Activated gamma-delta T cell (primary cell): ENCODE results near the gene MRI1.
A peak's percentile ranks its signal among the peaks of the same experiment; 100 is the strongest.
"Not testable (repeated sequence)": the region's sequence is repeated elsewhere in the genome, so short reads cannot be mapped to it uniquely, and the experiment has no call there.

Source experiments
- DNase-seq: peaks from one replicate; lab custom pipeline; 2025; lab: John Stamatoyannopoulos, UW

MRI1 gene

DNA sequence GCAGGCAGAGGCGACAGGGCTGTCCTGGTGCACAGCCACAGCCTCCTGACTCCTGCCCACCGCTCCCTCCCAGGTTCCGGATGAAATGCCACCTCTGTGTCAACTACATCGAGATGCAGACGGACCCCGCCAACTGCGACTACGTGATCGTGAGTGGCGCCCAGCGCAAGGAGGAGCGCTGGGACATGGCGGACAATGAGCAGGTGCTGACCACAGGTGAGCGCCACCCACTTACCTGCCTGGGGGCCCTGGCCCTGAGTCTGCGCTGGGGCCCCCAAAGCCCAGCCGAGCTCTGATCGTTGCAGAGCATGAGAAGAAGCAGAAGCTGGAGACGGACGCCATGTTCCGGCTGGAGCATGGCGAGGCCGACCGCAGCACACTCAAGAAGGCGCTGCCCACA, 5.5 kb upstream of the MRI1 start:
- DNase-seq = no peak

DNA sequence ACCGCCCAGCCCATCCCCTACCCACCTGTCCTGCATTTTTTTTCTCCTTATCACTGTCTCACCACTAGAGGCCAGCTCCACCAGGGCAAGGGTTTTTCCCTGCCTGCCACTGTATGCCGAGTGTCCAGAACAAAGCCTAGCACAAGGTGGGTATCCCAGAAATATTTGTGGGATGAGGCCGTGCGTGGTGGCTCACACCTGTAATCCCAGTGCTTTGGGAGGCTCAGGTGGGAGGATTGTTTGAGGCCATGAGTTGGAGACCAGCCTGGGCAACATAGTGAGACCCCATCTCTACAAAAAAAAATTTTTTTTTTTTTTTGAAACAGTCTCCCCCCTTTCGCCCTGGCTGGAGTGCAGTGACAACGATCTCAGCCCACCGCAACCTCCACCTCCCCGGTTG, 2.9 kb upstream of the MRI1 start:
- no peak for DNase-seq

DNA sequence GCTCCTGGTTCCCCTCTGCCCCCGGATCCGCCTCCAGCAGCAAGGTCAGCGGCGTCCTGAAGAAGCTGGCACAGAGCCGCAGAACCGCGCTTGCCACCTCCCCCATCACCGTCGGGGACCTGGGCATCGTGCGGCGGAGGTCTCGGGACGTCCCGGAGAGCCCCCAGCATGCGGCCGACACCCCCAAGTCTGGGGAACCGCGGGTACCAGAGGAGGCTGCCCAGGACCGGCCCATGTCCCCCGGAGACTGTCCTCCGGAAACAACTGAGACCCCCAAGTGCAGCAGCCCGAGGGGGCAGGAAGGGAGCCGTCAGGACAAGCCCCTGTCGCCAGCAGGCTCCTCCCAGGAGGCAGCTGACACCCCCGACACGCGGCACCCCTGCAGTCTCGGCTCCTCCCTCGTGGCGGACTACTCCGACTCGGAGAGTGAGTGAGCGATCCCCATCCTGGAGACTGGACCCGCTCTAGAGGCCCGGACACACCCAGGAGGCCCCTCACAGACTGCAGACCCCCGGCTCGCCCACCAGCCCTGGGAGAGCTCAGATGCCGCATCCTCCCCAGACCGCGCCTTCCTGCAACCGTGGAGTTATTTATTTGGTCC, 1.6 kb upstream of the MRI1 start:
- no peak for DNase-seq

DNA sequence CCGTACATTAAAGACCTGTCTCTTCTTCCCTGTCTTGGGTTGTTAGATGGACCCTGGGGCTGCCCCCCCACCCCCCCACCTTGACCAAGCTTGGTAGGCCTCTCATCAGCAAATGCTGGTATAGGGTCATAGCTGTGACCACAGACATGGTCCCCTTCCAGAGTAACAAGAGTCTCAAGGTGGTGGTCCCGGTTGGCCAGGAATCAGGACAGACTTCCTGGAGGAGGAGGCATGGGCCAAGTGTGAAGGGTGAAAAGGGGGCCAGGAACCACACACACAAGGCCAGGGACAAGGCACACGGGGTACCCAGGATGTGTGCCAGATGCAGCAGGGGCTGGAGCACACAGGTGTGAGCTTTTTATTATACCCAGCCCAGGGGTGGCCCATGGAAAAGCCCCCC, 1.1 kb upstream of the MRI1 start:
- DNase-seq = no peak

DNA sequence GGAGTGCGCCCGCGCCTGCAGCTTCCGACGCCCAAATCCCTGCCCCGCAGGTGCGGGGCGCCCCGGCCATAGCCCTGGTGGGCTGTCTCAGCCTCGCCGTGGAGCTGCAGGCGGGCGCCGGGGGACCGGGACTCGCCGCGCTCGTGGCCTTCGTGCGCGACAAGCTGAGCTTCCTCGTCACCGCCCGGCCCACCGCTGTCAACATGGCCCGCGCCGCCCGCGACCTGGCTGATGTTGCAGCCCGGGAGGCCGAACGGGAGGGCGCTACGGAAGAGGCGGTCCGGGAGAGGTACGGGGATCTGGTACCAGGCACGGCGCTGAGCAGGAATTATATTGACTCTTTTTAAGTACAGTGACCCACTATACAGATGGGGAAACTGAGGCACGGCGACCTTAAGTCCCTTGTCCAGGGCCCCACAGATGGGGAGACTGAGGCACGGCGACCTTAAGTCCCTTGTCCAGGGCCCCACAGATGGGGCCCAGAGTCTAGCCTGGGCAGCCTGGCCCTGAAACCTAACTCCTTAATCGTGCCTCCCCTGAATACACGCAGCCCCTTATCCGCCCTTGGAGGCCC, 586 bp downstream of the MRI1 start:
- peak; percentile 22 for DNase-seq

DNA sequence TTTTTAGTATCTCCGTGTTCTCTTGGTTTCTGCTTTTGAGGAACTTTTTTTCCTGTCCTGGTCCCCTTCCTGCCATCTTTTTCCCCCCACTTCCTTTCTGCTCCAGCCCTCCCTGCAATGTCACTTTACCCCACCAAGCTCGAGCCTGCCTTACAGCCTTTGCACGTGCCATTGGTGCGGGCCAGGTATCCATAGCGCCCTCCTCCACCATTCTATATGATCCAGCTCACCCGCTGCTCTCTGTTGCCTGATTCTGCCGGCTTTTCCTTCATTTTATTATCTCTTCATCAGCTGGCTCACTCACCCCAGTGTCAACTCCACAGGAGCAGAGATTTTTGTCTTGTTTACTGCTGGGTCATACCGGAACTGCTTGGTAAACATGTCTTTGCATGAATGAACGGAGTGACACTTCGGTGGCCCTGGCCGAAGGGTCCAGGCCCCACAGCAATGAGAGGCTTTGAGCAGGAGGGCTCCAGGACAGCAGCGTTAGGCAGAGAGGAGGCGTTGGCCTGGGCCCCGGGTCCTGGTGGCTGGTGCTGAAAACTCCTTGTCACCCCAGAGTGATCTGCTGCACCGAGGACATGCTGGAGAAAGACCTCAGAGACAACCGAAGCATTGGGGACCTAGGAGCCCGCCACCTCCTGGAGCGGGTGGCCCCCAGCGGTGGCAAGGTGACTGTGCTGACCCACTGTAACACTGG, 1.2 kb downstream of the MRI1 start:
- DNase-seq = no peak

DNA sequence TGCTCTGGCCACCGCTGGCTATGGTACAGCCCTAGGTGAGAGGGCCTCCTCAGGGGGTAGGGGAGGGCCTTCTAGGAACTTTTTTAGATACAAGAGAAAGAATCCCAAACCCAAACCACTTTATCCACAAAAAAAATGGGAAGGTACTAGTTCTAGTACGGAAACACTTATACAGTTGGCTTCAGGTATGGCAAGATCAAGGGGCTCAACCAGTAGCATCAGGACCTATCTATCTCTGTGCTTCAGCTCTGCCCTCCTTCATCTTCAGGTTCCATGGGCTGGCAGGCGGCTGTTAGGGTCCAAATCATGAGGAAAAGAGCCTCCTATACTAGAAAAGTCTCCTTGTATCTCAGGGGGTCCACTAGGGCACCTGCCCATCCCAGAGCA, 1.8 kb downstream of the MRI1 start:
- DNase-seq = no peak

DNA sequence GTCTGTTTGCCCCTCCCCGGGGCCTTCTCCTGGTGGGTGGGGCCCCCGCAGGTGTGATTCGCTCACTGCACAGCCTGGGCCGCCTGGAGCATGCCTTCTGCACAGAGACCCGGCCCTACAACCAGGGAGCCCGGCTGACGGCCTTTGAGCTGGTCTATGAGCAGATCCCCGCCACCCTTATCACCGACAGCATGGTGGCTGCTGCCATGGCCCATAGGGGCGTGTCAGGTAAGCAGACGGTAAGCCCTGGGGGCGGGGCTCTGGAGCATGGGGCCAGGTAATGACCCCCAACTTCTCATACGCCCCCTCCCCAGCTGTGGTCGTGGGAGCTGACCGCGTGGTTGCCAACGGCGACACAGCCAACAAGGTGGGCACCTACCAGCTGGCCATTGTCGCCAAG, 4.2 kb downstream of the MRI1 start:
- DNase-seq = no peak

DNA sequence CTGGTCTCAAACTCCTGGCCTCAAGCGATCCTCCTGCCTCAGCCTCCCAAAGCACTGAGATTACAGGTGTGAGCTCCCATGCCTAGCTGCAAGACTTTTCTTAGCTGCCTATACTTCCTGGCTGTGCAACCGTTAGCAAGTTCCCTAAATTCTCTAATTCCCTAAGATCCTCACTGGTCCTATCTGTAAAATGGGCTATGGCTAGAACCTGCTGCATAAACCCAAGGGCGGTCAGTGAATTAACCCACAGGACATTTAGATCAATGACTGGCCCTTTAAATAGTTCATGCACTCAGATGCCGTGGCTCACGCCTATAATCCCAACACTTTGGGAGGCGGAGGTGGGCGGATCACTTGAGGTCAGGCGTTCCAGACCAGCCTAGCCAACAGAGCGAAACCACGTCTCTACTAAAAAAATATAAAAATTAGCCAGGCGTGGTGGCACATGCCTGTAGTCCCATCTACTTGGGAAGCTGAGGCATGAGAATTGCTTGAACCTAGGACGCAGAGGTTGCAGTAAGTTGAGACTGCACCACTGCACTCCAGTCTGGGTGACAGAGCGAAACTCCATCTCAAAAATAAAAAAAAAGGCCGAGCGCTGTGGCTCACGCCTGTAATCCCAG, 5.8 kb downstream of the MRI1 start:
- DNase-seq = no peak

DNA sequence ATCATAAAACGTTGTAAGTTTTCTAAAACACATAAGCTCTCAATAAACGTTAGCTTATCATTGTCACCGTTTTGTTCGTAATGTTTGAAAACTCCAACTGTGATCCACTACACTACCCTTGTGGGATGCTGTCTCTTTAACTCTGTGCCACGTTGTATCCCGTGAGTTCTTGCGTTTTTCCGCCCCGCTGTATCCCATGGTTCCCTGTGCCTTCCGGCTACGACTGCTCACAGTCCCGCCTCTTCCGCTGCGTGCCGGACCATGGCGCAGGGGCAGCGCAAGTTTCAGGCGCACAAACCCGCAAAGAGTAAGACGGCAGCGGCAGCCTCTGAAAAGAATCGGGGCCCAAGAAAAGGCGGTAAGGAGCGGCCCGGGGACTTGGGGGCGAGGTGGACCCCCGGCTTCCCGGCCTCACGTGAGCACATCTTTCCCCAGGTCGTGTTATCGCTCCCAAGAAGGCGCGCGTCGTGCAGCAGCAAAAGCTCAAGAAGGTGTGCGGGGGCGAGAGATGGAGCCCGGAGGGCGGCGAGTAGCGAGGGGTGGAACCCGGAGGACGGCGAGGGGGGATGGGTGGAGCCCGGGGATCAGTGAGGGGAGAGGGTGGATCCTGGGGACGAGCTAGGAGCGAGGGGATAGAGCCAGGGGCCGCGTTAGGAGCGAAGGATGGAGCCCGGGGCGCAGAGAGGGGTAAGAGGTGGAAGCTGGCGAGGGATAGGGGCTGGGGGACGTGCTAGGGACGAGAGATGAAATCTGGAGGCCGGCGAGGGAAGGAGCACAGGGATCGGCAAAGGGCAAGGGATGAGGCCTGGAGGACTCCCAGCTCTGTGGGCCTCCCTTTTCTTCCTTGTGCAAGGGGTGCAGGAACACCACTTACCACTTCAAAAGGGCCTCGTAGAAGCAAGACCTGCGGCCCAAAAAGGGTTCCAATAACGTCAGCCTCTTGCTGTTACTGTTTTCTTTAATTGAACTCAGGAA, 10.2 kb downstream of the MRI1 start, which contains the start of gene C19orf53:
TSS of gene C19orf53 (plus strand) at position 240 of the 975 bp plus-strand sequence. CDS start at position 262, 22 bp downstream.
- peak; percentile 49 for DNase-seq

DNA sequence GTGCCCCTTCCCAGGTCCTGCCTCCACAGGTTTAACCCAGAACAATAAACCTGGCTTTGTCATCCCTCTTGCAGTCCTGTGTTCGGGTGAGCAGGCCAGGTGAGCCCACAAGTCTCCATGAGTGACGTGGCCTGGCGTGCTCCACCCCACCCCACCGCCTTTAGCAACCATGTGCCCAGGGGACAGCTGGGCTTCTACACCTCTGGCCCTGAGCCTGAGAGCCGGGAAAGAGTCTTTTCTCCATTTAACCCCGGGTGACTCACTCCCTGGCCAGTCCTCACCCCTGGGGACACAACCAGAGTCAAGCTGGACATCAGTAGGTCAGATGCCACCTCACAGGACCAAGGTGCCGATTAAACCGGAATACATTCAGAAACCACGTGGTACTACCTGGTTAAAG, 14.1 kb downstream of the MRI1 start:
- DNase-seq = no peak

DNA sequence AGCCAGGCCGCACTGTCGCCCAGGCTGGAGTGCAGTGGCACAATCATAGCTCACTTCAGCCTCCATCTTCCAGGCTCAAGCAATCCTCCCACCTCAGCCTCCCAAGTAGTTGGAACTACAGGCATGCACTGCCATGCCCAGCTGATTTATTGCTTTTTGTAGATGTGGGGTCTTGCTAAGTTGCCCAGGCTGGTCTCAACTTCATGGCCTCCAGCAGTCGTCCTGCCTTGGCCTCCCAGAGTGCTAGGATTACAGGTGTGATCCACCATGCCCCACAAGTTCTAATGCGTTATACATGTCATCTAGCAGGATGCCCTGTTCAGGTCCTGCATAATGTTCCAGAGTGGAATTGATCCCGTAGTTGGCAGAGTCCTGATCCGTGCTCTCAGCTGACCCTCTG, 14.5 kb downstream of the MRI1 start:
- DNase-seq = no peak

DNA sequence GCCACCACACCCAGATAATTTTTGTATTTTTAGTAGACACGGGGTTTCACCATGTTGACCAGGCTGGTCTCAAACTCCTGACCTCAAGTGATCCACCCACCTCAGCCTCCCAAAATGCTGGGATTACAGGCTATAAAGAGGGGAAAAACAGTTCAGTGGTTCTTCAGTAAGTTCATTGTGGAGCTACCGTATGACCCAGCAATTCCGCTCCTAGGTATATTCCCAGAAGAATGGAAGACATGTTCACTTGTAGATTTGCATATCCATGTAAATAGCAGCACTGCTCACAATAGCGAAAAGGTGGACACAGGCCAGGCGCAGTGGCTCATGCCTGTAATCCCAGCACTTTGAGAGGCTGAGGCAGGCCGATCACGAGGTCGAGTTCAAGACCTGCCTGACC, 15.5 kb downstream of the MRI1 start:
- DNase-seq = not testable (repeated sequence)

DNA sequence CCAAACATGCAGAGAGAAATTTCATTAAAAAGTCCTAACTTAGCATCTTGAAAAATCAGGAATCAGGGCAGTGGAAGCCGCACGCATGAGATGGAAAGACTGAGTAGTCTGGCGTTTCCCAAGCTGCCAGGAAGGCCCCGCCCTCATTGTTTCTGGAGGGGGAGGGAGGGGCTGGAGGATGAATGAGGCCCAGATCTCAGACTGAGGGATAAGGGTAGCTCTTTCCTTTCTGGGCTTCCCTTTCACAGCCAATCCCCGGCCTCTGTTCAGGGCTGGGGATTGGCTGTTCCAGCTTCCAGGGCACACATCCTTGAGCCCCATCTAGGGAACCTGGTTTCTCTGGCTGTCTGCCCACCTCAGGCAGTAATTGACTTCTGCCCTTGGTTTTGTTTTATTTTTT, 17.2 kb downstream of the MRI1 start:
- DNase-seq = no peak

DNA sequence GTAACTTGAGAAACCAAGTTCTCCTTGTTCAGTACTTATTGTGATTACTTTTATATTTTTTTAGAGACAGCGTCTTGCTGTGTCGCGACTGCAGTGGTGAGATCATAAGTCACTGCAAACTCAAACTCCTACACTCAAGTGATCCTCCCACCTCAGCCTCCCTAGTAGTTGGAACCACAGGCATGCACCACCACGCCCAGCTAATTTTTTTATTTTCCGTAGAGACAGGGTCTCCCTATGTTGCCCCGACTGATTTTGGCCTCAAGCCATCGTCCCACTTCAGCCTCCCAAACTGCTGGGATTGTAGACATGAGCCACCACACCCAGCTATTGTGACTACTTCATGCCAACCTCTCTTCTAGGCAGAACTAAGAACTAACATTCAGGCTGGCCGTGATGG, 18.2 kb downstream of the MRI1 start:
- DNase-seq = no peak

DNA sequence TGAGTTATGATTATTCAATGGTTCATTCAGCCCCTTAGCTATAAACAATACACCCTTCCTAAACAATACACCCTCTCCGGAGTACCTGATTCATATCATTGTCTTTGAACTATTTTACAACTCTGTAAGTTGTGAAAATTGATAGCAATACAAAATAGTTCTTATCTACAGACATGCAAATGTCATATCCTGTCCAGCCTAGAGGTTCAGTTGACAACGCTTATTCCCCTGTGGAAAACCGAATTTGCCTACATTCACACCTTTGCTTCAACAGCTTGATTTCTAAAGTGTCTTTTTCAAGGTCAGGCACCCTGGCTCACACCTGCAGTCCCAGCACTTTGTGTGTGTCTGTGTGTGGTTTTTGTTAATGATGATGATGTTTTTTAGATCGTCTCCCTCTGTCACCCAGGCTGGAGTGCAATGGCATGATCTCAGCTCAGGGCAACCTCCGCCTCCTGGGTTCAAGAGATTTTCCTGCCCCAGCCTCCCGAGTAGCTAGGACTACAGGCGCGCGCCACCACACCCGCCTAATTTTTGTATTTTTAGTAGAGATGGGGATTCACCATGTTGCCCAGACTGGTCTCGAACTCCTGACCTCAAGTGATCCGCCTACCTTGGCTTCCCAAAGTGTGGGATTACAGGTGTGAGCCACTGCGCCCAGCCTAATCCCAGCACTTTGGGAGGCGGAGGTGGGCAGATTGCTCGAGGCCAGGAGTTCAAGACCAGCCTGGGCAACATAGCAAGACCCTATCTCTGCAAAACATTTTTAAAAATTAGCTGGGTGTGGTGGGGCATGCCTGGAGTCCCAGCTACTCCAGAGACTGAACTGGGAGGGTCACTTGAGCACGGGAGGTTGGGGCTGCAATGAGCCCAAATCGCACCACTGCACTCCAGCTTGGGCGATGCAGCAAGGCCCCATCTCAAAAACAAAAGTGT, 19.5 kb downstream of the MRI1 start:
- DNase-seq = no peak

DNA sequence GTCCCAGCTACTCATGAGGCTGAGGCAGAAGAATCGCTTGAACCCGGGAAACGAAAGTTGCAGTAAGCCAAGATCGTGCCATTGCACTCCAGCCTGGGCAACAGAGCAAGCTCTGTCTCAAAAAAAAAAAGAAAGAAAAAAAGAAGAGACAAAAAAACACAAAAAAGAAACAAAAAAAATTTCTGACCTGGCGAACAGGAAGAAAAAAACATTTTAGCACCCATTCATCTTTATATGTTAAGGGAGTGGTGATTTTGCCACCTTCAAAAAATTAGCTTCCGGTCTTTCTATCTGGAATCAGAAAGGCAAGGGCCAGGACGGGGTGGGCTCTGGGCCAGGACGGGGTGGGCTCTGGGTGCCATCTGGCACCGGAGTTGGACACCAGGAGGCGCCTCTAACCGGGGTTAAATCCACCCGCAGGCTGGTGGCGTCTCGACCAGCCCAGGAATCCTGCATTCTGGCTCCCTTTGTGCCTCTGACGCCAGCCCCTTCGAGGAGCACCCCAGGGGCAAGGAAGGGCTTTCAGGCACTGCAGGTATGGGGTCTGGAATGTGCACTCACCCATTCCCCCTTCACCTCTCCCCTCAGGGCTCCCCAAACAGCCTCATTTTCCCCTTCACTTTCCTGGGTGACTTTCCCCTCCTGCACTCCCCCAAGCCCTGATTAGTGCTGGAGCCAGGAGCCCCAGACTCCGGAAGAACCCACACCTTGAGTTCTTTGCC, 20.6 kb downstream of the MRI1 start:
- peak; percentile 27 for DNase-seq

DNA sequence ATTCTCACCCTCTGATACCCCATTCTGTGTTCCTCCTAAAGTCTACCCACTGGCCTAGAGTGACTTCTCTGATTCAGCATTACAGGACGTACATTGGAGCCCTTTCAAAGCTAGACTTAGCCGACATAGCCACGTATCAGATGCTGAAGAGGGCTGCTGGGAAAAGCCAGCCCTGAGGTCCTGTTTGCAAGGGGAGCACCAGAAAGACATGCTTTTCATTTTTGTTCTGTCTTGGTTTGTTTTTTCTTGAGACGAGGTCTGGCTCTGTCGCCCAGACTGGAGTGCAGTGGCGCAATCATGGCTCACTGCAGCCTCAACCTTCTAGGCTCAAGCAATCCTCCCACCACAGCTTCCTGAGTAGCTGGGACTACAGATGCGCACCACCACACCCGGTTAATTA, 24.7 kb downstream of the MRI1 start:
- DNase-seq = no peak

DNA sequence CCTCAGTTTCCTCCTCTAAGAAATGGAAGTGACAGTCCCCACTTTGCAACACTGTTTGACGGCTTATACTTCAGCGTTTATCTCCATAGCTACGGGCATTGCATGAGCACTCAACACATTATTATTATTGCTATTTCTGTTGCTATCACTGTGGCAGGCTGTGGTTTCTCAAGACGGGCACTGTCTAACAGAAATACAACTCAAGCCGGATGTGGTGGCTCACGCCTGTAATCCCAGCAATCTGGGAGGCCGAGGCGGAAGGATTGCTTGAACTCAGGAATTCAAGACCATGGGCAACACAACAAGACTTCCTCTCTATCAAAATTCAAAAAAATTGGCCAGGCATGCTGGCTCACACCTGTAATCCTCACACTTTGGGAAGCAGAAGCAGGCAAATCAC, 26.0 kb downstream of the MRI1 start:
- DNase-seq = no peak

DNA sequence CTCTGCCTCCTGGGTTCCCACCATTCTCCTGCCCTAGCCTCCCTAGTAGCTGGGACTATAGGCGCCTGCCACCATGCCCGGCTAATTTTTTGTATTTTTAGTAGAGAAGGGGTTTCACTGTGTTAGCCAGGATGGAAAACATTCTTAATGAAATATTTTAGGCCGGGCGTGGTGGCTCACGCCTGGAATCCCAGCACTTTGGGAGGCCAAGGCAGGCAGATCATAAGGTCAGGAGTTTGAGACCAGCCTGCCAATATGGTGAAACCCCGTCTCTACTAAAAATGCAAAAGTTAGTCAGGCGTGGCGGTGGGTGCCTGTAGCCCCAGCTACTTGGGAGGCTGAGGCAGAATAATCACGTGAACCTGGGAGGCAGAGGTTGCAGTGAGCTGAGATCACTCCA, 29.0 kb downstream of the MRI1 start:
- not testable (repeated sequence) for DNase-seq
